Kidney tubule cell (primary cell): ENCODE data around the gene SKAP2.

Experiments
- DNase-seq: peaks from one replicate; pipeline ENCODE4 v3.0.0-alpha.2; 2018; ENCODE audit warnings: low spot score

The SKAP2 gene

DNA sequence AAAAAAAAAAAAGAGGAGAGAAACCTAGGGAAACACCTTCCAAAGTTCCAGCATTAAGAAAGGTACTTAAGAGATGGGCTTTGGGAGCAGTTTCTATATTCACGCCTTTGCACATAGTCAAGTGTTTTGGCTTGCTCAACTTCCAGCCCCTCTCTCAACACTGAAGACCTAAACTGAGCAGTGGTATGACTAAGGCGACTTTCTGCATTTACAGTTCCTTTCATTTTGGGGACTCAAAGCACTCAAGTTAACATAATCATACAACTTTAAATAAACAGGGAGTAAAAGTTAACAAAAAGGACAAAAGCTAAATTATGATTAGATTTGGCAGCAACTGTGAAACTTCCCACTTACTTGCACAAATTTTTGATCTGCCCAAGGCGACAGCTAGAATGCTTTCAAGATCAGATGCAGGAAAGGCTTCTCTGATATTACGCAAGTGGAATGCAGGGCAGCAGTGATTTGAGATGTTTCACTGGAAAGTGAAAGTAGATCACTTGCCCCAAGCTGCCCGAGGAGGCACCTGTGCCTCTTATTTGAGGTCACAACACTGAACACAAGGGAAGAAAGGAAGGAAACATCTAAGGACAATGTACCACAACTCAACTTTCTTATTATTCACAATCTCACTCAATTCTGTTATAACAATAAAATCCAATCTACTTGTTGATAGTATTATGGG is 199.5 kb downstream of the SKAP2 start:
- DNase-seq, result peak; percentile 75

DNA sequence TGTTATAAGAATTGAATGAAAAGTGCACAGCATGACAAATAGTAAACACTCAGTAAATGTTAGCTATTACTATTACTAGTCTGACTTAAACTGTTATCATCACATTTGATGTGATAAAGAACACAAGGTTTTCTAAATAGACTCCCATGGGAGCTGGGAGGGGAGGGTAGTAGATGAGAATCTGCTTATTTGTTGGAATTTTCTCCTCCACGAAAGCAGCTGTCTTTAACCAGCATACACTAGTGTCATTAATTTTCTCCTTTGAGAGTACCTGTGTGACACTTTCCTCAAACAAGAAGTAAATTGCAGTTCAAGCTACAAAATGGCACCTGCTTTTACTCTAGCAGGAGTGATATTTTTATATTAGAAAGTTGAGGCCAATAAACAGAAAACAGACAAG is 200.1 kb downstream of the SKAP2 start:
- no peak for DNase-seq

DNA sequence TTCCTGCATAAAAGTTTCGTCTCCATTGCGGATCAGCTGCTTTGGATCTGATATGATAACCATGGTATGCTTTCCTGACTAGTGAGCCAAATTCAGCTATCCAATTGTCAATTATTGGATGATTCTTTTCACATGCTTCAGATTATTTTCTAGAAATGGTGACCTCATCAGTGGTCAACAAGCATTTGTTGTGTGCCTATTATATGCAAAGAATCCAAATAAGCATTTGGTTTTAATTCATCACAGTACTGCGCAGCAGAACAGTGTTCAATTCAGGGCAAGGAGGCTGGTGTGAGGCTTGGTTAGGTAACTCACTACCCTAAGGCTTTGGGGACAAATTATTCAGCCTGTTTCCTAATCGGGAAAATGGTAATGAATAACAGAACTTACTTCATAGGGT is 200.5 kb downstream of the SKAP2 start:
- no peak for DNase-seq

DNA sequence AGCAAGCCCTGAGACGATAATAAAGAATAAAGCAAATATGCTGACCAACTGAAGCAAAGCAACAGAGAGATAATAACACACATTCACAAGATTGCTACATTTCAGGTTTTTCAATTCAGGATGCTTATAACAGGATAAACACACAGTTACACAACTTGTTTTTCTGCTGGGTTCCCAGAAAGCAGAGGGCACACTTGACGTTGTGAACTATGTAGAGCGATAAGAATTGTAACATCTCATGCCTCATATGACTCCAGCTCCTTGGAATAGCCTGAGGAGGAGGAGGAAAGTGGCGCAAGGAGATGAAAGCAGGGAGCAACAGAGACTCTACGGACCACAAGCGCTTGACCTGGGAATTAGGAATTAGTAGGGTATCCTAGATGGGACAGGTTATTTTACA is 201.7 kb downstream of the SKAP2 start:
- DNase-seq, result no peak

DNA sequence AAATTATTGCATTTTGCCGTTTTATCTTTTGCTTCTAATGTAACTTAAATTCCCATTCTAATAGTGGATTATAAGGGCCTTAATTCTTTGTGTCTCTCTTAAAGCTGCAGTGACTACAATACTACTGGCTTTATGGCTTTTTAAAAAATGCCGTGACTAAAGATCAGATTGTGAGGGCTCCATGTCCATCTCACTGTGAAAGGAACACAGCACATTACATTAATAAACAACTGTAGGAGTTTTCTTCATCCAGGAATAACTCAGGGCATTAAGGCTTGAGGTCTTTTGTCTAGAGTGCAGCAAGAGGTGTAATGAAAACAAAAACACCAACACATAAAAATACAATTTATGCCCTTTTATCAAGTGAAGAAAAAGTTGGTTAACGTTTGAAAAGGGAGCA is 205.3 kb downstream of the SKAP2 start:
- no peak for DNase-seq

DNA sequence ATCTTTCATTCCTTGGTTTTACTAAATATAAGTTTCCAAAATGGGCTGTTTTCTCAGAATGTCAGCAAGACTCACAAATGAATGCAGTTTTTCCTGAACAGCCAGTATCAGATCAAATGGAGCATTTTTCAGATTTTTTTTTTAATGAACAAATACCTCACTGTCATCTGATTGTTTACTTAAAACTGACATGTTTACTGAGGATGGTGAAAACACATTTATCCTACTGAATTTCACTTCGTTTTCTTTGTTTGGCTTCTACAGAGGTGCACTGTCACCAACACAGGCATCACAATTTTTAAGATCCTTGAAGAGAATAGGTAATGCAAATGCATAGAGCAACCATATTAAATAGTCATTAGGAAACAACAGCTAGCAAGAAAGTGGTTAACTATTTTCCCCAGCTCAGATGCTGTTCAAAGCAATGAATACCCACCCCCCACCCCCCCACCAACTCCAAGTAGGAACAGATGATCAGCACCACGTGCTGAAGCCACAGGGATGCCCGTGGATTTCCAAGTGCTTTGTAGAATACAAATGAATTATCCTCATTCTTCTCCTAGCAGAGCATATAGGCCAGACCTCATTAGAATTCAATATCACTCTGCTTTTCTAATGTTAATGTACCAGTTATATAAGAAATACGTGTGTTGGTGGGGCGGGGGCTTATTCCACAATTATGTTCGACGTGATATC is 205.9 kb downstream of the SKAP2 start:
- DNase-seq, result no peak

DNA sequence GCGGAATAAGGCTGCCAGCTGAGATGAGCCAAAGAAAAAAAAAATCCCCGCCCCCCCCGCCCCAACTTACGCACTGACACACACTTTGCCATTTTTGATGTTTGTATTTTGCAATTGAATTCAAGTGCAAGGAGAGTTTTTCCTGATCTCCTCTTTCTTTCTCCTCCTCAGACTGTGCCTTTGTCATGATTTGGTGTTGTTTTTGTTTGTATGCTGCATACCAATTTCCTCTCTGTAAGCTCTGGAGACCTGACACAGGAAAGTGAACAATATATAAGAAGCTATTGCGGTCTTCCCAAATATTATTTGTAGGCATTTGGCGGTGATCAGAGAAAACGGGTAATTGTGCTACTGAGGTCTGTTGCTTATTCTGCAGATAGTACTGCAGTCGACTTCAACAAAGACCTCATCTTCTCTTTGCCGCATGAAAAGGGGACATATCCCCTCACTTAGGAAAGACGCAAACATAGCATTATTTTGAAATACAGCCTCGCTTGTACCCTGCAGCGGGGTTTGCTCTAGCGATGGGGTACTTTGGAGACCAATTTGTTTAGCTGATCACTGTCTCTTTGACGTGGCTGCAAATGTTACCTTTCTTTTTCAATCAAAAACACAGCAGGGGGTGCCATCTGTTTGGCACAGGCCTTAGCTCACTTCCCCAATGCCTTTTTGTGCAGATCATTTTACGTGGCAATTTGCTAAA is 206.6 kb downstream of the SKAP2 start:
- DNase-seq, result no peak

DNA sequence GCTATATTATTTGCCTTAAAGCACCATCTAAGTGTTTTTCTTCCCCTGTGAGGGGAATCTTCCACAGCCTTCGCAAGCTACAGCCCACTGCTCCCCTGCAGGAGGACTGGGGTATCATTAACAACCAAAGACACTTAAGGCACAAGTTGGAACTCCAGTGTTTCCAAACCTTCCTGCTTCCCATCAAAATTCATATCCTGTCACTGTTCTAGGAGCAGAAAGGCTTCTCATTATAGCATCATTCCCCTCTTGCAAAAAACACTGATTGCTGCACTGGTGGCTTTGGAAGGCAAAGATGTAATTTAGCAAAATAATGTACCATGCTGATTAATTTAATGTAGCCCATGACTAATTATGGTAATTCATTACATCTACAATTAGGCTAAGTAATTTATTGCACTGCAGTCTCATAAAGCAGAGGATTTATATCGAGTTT is 207.2 kb downstream of the SKAP2 start:
- no peak for DNase-seq

DNA sequence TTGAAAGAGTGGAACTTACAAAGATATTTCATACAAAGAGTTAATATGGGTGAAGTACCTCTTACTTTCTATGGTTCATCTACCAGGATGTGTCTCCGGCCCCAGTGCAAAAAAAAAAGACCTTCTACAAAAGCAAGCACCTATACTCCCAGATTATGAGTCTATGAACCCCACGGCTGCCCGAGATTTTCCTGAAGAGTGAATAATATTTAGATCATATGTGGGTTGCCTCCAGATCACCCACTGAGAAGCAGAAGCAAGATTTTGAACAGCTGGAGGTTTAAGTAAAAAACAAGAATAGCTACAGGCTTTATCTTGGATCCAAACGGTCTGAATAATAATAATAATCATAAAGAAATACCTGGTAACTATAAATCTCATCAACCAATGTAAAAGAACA is 207.7 kb downstream of the SKAP2 start:
- no peak for DNase-seq

DNA sequence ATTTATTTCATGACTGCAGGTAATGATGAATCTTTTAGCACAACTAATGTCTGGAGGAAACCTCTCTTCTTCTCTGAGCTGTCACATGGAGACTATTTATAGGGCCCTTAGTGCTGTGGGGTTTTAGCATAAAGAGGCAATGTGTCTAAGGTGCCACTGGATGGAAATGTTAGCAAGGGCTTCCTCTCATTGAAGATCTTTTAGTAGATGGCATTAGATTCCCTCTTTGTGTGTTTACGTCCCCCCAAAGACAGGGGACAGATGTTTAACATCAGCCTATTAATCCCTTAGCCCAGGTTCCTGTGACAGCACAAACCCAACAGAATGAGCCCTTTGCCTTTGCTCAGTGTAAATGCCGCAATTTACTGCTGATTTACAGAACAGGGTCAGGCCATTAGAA is 208.6 kb downstream of the SKAP2 start:
- DNase-seq, result no peak

DNA sequence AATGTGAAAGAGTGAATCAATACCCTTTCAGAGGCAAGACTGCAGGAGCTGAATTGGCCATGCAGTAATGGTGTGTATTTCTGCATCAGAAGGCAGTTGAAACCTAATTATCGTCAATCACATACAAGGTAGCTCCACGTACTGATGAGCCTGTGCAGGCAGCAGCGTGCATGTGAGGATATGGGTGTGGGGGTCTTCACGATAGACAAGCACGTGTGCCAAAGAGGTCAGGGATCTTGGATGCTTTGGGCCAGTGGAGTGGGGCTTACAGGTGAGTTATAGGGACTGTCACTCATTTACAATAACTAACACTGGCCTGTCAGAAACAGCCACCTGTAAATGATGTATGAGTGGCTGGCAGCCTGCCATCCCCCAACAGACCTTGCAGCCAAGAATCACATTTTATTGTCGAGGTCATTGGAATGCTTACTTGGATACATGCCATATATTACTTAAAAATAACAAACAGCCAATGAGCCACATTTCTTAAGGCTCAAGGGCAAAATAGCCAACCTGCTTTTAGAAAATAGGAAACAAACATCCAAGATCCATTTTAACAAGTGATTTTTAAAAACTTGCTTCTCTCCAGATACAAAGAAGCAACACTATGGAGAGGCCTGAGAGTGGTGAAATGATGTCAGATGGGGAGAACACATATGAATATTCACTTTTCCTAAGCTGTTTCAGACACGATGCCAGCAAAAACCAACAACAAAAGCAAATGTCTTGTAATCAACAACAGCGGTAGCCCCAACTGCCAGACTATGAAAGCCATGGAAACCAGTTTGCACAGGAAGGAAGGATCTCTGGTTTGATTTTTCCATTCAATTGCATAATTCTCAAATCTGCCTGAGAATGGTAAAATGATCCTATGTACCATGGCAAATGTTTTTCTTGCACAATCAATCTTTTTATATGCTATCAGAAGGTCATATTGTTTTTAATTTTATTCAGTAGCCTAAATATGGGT is 210.7 kb downstream of the SKAP2 start:
- peak; percentile 91 for DNase-seq

DNA sequence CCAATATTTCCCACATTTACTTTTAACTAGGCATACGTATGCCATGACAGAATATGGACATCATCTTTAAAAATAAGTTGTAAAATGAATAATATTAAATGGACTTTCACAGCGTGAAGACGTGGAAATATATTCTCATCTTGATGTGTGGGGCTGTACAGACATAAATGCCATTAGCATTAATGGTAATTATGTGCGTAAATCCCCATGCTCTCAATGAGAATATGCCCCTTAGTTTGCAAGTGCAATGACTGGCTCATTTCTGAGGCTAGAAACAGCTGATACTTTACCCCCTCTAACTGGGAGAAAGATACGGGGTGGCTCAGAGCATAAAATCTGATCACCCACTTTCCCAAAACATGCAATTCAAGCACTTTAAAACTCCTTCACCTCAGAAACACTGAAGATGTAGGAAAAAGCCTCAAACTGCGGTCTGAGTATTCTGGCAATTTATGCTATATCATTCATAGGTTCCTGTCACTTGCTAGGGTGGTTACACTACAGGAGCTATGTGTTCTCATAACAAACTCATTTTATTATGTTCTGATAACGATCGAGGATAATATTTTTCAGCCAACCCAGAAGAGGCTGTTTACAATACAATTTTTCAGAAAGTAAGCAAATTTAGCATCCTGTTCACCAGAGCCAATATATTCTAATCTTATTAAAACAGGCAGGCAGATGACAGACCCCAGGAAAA is 211.8 kb downstream of the SKAP2 start:
- no peak for DNase-seq

DNA sequence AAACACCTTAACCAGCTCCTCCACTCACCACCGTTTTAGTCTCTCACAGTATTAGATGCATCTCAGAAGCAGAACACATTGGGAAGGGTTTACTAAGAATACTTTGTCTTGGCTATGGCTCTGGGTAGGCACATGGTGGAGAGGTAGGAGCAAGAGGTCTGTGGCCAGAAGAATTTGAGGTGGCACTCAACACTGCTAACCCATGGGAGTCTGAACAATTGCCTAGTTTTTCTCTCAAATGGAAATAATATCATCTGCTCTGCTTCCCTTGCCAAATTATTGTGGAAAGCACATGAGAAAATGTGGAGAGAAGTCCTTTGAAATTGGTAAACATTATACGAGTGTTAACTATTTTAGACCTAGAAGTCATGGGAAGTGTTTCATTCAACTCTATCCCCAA is 214.3 kb downstream of the SKAP2 start:
- DNase-seq, result no peak

DNA sequence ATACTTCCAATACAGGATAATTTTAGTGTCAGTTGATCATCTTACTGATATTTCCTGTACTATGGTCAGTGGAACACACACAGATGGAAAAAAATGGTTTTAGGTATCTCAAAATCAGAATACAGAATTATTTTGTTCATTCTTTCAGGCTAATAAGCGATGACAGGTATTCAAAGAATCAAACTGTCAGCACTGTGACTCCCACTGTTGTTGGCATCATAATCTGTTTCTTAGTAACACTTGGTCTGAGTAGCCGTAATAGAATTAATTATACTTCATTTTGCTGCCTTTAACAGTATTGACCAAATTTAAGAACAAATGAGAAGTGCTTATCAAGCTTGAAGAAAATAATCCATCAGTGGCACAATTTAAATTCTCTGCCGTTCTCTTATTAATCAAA is 215.0 kb downstream of the SKAP2 start:
- peak; percentile 14 for DNase-seq

DNA sequence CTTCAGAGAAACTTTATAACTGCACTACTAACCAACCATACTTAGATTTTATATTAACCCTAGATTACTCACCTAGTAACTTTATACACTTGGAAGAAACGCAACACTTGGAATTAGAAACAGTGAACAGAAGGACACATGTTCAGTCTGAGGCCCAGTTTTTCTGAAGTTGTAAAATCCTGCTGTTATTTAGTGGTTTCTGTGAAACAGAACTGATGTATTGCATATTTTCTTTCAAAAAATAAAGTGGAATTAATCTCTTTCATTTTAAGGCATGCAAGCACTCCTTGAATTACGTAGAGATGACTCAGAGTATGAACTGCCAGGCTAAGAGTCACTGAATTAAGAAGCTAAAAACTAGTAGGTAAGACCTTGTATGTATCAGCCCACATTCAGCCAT is 215.8 kb downstream of the SKAP2 start:
- peak; percentile 85 for DNase-seq

DNA sequence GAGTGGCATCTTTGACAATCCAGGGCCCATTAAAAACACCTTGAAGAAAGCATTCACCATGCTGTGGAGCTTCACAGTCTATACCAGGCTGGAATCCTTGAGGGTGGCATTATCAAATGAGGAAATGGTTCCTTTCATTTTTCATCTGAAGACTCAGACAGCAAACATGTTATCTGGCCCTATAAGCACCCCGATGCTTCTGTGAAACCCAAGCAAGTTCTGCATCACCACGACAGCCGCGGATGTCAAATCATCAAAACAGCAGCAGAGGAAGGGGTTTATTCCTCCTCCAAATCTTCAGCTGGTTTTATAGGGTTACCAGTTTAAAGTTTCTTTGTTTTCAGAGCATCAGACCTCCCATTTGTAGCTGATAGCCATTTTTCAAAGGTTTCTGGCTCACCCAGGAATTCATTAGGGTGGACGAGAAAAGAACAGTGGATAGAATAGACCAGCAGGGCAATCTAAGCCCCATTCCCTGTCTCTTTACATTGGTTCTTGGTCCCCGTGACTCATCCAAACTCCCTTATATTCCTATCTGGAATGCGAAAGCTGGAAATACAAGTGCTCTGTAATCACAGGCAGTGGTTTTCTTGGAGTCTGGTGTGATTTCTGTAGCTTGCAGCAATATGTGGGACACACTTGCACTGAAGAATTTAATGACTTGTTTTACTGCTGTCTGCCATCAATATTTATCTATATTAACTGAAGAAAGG is 217.9 kb downstream of the SKAP2 start:
- DNase-seq, result peak; percentile 22

DNA sequence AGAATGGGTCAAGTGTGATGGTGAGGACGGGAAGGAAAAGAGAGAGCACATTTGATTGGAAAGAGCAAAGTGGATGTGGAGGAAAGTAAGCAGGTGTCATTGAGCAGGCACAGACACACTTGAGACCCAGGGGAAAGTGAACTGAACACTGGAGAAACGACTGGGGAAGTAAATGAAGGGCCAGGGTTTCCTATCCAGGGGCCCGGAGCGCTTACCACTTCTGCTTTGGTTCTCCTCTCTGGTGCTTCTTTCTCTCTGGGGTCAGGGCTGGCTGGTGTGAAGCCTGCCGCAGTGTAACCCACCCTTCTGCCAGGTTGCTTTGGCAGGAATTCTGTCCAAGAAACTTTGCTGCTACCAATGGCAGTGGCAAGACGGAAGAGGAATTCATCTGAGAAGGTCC is 219.3 kb downstream of the SKAP2 start:
- no peak for DNase-seq

DNA sequence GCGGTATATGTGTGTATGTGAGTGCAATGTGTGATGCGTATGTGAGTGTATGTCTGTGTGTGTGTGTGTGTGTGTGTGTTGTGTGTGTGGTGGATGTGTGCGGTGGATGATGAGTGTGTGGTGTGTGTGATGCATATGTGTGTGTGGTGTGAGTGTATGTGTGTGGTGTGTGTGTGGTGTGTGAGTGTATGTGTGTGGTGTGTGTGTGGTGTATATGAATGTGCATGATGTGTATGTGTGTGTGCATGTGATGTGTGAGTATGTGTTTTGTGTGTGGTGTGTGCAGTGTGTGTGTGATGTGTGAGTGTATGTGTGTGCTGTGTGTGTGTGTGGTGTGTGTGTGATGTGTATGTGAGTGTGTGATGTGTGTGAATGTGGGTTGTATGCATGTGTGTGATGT is 222.0 kb downstream of the SKAP2 start:
- no peak for DNase-seq

DNA sequence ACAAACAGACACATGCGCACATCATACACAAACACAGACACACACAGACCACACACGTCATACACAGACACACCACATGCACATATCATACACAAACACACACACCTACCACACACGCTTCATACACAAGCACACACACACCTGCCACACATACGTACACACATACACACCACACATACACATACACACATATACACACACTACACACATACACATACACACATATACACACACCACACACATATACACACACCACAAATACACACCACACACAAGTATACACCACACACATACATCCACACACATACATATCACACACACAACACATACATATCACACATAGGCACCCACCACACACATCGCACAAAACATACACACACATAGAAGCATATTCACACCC is 224.7 kb downstream of the SKAP2 start:
- no peak for DNase-seq

DNA sequence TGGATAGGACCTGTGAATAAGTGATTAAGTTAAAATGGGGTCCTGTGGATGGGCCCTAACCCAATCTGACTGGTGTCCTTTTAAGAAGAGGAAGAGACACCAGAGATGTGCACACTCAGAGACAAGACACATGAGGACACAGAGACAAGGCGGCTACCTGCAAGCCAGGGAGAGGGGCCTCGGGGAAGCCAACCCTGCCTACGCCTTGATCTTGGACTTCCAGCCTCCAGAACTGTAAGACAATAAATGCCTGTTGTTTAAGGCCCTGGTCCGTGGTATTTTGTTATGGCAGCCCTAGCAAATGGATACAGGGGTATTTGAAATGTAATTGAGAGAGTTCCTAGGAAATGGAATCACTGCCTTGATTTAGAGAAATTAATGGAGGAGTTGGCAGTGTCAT is 225.3 kb downstream of the SKAP2 start:
- no peak for DNase-seq

DNA sequence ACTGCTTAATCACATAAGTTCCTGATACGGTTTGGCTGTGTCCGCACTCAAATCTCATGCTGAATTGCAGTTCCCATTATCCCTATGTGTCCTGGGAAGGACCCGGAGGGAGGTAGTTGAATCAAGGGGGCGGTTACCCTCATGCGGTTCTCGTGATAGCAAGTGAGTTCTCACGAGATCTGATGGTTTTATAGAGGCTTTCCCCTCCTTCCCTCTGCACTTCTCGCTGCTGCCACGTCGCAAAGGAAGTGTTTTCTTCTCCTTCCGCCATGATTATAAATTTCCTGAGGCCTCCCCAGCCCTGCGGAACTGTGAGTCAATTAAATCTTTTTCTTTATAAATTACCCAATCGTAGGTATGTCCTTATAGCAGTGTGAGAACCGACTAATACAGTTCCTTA is 226.2 kb downstream of the SKAP2 start:
- DNase-seq, result no peak
